T-helper 1 cell treated with Interleukin-12 subunit alpha and Interleukin-12 subunit beta and Interleukin-4 antibody, amounts not matched to agents 30 μg/mL and 1 μg/mL, for 36 hours (primary cell): ENCODE results near the gene GJB1.
"Not testable (repeated sequence)": the region's sequence is repeated elsewhere in the genome, so short reads cannot be mapped to it uniquely, and the experiment has no call there.

ENCODE experiments used
- H3K27ac Mint-ChIP-seq: one replicate; pipeline ENCODE4 v1.8.0; 2021; ENCODE audit warnings: mild to moderate bottlenecking, mixed read lengths
- H3K27me3 Mint-ChIP-seq: one replicate; pipeline ENCODE4 v1.8.0; 2021; ENCODE audit warnings: low read depth, mixed read lengths
- H3K36me3 Mint-ChIP-seq: one replicate; pipeline ENCODE4 v1.8.0; 2021; ENCODE audit warnings: low read depth, mixed read lengths
- H3K4me1 Mint-ChIP-seq: one replicate; pipeline ENCODE4 v1.8.0; 2021; ENCODE audit warnings: low read depth, mixed read lengths
- H3K4me3 Mint-ChIP-seq: one replicate; pipeline ENCODE4 v1.8.0; 2021; ENCODE audit warnings: mild to moderate bottlenecking, moderate library complexity, mixed read lengths
- H3K9me3 Mint-ChIP-seq: one replicate; pipeline ENCODE4 v1.8.0; 2021; ENCODE audit warnings: mixed read lengths

GJB1 gene

GRCh38 chrX:71256051-71256450, 33.0 kb downstream of the GJB1 start:
- Mint-ChIP-seq H3K9me3 (no peaks in the 10 kb centered on the region), H3K4me1 (peaks cover 24% of the 10 kb centered on the region), H3K27ac (no peak overlapping the region), H3K4me3 (peak overlapping the region; percentile 92), H3K27me3 (no peaks in the 10 kb centered on the region), H3K36me3 (no peaks in the 10 kb centered on the region)

DNA sequence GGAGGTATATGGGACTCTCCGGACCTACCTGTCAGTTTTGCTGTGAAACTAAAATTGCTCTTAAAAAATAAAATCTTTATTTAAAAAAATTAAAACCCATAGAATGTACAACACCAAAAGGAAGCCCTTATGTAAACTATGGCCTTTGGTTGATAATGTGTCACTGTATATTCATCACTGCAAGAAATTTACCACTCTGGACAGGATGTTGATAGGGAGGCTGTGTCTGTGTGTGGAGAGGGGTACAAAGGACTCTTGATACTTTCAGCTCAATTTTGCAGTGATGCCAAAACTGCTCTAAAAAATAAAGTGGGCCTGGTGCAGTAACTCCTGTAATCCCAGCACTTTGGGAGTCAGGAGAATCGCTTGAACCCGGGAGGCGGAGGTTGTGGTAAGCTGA, 33.8 kb downstream of the GJB1 start:
- no peaks in the 10 kb centered on the region for H3K36me3 Mint-ChIP-seq
- H3K27ac Mint-ChIP-seq: no peak overlapping the region
- no peaks in the 10 kb centered on the region for H3K27me3 Mint-ChIP-seq
- no peaks in the 10 kb centered on the region for H3K9me3 Mint-ChIP-seq
- peaks cover 18% of the 10 kb centered on the region for H3K4me1 Mint-ChIP-seq
- no peak overlapping the region for H3K4me3 Mint-ChIP-seq

DNA sequence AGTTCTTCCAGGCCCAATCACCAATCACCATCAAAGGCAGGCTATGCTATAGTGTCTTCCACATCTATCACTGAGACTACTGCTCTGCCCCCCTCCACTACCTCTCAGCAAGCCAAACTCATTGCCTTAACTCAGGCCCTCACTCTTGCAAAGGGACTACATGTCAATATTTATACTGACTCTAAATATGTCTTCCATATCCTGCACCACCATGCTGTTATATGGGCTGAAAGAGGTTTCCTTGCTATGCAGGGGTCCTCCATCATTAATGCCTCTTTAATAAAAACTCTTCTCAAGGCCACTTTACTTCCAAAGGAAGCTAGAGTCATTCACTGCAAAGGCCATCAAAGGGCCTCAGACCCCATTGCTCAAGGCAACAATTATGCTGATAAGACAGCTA, 45.6 kb downstream of the GJB1 start:
- H3K27ac Mint-ChIP-seq, H3K4me1 Mint-ChIP-seq, H3K36me3 Mint-ChIP-seq, H3K4me3 Mint-ChIP-seq, H3K9me3 Mint-ChIP-seq: not testable (repeated sequence)
- peaks cover 15% of the 10 kb centered on the region for H3K27me3 Mint-ChIP-seq

GRCh38 chrX:71269801-71270395, 46.9 kb downstream of the GJB1 start:
- H3K4me1 Mint-ChIP-seq: no peaks in the 10 kb centered on the region
- H3K36me3 Mint-ChIP-seq: no peaks in the 10 kb centered on the region
- no peak overlapping the region for H3K27ac Mint-ChIP-seq
- H3K27me3 Mint-ChIP-seq: peaks cover 15% of the 10 kb centered on the region
- no peak overlapping the region for H3K4me3 Mint-ChIP-seq
- no peaks in the 10 kb centered on the region for H3K9me3 Mint-ChIP-seq

GRCh38 chrX:71272313-71272712, 49.3 kb downstream of the GJB1 start:
- H3K4me1 Mint-ChIP-seq, H3K36me3 Mint-ChIP-seq, H3K4me3 Mint-ChIP-seq, H3K27me3 Mint-ChIP-seq, H3K9me3 Mint-ChIP-seq, H3K27ac Mint-ChIP-seq: not testable (repeated sequence)
